H1 (cell line): ENCODE results near the gene TYSND1. TPM values are rescaled to one million over a fixed set of nuclear protein-coding genes. Genes with fewer than 3 reads are reported as not detected.

Source experiments
- CTCF ChIA-PET: fragments of 300-600 bp; sonication (Branson Sonifier 250); formaldehyde crosslinking; loops from one replicate; lab custom pipeline; 2021; ENCODE audit not compliant: partially characterized antibody; lab: Charles Lee
- POLR2A ChIA-PET: fragments of 300-600 bp; sonication (Branson Sonifier 250); formaldehyde crosslinking; loops from one replicate; lab custom pipeline; 2021; ENCODE audit warnings: inconsistent platforms; ENCODE audit not compliant: partially characterized antibody; lab: Charles Lee
- DNase-seq, 2 experiments: peaks; one replicate each; pipeline versions ENCODE4 v3.0.0 to v3.0.0-alpha.2; 2010 to 2022; ENCODE audit warnings: low spot score in 2 of 2, low read depth in 1 of 2, mixed read lengths in 1 of 2
- FAIRE-seq: peaks from 2 replicates; lab custom pipeline; 2011; peaks lifted over from hg19 to GRCh38; lab: Jason Lieb, UNC
- H2AFZ ChIP-seq: 2 replicates; pipeline ENCODE4 v1.8.1; 2012; ENCODE audit warnings: low read length, inconsistent platforms
- H2AK5ac ChIP-seq: 2 replicates; pipeline ENCODE4 v1.6.1; 2013; ENCODE audit warnings: low read depth, low read length
- H2BK120ac ChIP-seq: replicated peaks from 2 replicates; pipeline ENCODE3; 2013; ENCODE audit warnings: low read depth, low read length, inconsistent platforms
- H2BK12ac ChIP-seq: 2 replicates; pipeline ENCODE4 v1.6.1; 2013; ENCODE audit warnings: low read depth, low read length
- H2BK15ac ChIP-seq: 2 replicates; pipeline ENCODE4 v1.6.1; 2013; ENCODE audit warnings: low read length
- H2BK20ac ChIP-seq: 2 replicates; pipeline ENCODE4 v1.6.1; 2013; ENCODE audit warnings: low read length
- H2BK5ac ChIP-seq: 2 replicates; pipeline ENCODE4 v1.6.1; 2013; ENCODE audit warnings: low read depth, low read length
- H3K14ac ChIP-seq: 2 replicates; pipeline ENCODE4 v1.6.1; 2013; ENCODE audit warnings: inconsistent platforms; ENCODE audit not compliant: insufficient read length
- H3K18ac ChIP-seq: 2 replicates; pipeline ENCODE4 v1.6.1; 2013; ENCODE audit warnings: low read length; ENCODE audit errors: extremely low read depth
- H3K23ac ChIP-seq: 2 replicates; pipeline ENCODE4 v1.6.1; 2013; ENCODE audit warnings: inconsistent platforms; ENCODE audit not compliant: insufficient read length
- H3K23me2 ChIP-seq: 2 replicates; pipeline ENCODE4 v1.6.1; 2013; ENCODE audit warnings: low read depth, low read length
- H3K27ac ChIP-seq: 2 replicates; pipeline ENCODE4 v1.6.1; 2011; ENCODE audit warnings: low read depth, low read length, inconsistent platforms
- H3K27me3 ChIP-seq, 4 experiments: replicated peaks in 1 of 4; 1 replicate in 1 of 4; 2 replicates in 3 of 4; pipeline versions ENCODE4 v1.6.1 to v1.8.1; 2011 to 2013; ENCODE audit warnings: low read length in 3 of 4, mild to moderate bottlenecking in 3 of 4, inconsistent platforms in 2 of 4, mixed read lengths in 2 of 4, moderate library complexity in 1 of 4; ENCODE audit not compliant: control insufficient read depth in 3 of 4, insufficient read depth in 3 of 4; ENCODE audit errors: extremely low read depth in 1 of 4
- H3K36me3 ChIP-seq, 4 experiments: 2 replicates each; pipeline versions ENCODE4 v1.6.1 to v1.8.1; 2011 to 2013; ENCODE audit warnings: mild to moderate bottlenecking in 4 of 4, low read length in 3 of 4, moderate library complexity in 2 of 4, control low read depth in 1 of 4, inconsistent platforms in 1 of 4; ENCODE audit not compliant: insufficient read depth in 4 of 4, control insufficient read depth in 2 of 4
- H3K4ac ChIP-seq: replicated peaks from 2 replicates; pipeline ENCODE3; 2013; ENCODE audit warnings: low read length, low read depth, mixed read lengths, inconsistent platforms; ENCODE audit not compliant: insufficient read length
- H3K4me1 ChIP-seq, 4 experiments: replicated peaks in 1 of 4; 1 replicate in 1 of 4; 2 replicates in 3 of 4; pipeline versions ENCODE4 v1.6.1 to v1.8.1; 2011 to 2013; ENCODE audit warnings: low read length in 3 of 4, inconsistent platforms in 2 of 4, mixed read lengths in 1 of 4; ENCODE audit not compliant: insufficient read depth in 4 of 4, control insufficient read depth in 3 of 4
- H3K4me2 ChIP-seq, 2 experiments: 2 replicates each; pipeline versions ENCODE4 v1.6.1 to v1.8.1; 2011 to 2013; ENCODE audit warnings: low read depth in 2 of 2, low read length in 2 of 2, control low read depth in 1 of 2, inconsistent platforms in 1 of 2, mild to moderate bottlenecking in 1 of 2; ENCODE audit not compliant: insufficient read depth in 1 of 2
- H3K4me3 ChIP-seq, 4 experiments: fragments of 200-600, 300-600 bp in 1 of 4; sonication (generic), shearing (Covaris generic), sonication (Bioruptor Twin) in 1 of 4; 2 replicates each; pipeline versions ENCODE4 v1.5.1 to v1.8.1; 2011 to 2016; ENCODE audit warnings: low read length in 4 of 4, low read depth in 3 of 4, control low read depth in 2 of 4, inconsistent platforms in 2 of 4, mild to moderate bottlenecking in 2 of 4, mixed read lengths in 1 of 4, moderate library complexity in 1 of 4; ENCODE audit not compliant: insufficient read depth in 2 of 4; ENCODE audit errors: extremely low read depth in 1 of 4
- H3K56ac ChIP-seq: replicated peaks from 2 replicates; pipeline ENCODE3; 2013; ENCODE audit warnings: low read depth, mild to moderate bottlenecking, mixed read lengths, low read length, inconsistent platforms; ENCODE audit not compliant: insufficient read length
- H3K79me1 ChIP-seq: 2 replicates; pipeline ENCODE4 v1.6.1; 2013; ENCODE audit warnings: low read depth, low read length, control low read depth
- H3K79me2 ChIP-seq, 2 experiments: 2 replicates each; pipeline versions ENCODE4 v1.6.1 to v1.8.1; 2012 to 2013; ENCODE audit warnings: low read length in 2 of 2, mild to moderate bottlenecking in 2 of 2, inconsistent platforms in 1 of 2; ENCODE audit not compliant: insufficient read depth in 2 of 2, control insufficient read depth in 1 of 2
- H3K9ac ChIP-seq, 4 experiments: replicated peaks in 1 of 4; 1 replicate in 1 of 4; 2 replicates in 3 of 4; pipeline versions ENCODE4 v1.6.1 to v1.8.1; 2011 to 2013; ENCODE audit warnings: low read depth in 3 of 4, low read length in 3 of 4, control low read depth in 2 of 4, mild to moderate bottlenecking in 2 of 4, moderate library complexity in 2 of 4, inconsistent platforms in 1 of 4; ENCODE audit errors: extremely low read depth in 1 of 4
- H3K9me3 ChIP-seq, 2 experiments: 2 replicates each; pipeline versions ENCODE4 v1.6.1 to v1.8.1; 2012 to 2013; ENCODE audit warnings: mild to moderate bottlenecking in 2 of 2, moderate library complexity in 2 of 2, control low read depth in 1 of 2, inconsistent platforms in 1 of 2, low read depth in 1 of 2, low read length in 1 of 2, mixed read lengths in 1 of 2; ENCODE audit not compliant: insufficient read depth in 2 of 2
- H4K20me1 ChIP-seq, 2 experiments: replicated peaks in 1 of 2; 2 replicates each; pipeline versions ENCODE3 to v1.8.1; 2011 to 2013; ENCODE audit warnings: inconsistent platforms in 2 of 2, low read length in 2 of 2, mild to moderate bottlenecking in 1 of 2; ENCODE audit not compliant: insufficient read depth in 2 of 2, control insufficient read depth in 1 of 2
- H4K5ac ChIP-seq: 2 replicates; pipeline ENCODE4 v1.6.1; 2013; ENCODE audit warnings: low read length, low read depth, mixed read lengths, inconsistent platforms; ENCODE audit not compliant: insufficient read length
- H4K8ac ChIP-seq: 2 replicates; pipeline ENCODE4 v1.8.0; 2013; ENCODE audit warnings: mild to moderate bottlenecking, moderate library complexity, low read length, inconsistent platforms; ENCODE audit not compliant: insufficient read depth; ENCODE audit errors: extremely low read depth
- H4K91ac ChIP-seq: replicated peaks from 2 replicates; pipeline ENCODE3; 2013; ENCODE audit warnings: low read length, mixed read lengths, inconsistent platforms; ENCODE audit not compliant: insufficient read length
- BCL11A ChIP-seq, 2 experiments: IDR thresholded peaks; one replicate each; pipeline ENCODE4 v1.6.1; 2011; ENCODE audit warnings: low read depth in 2 of 2, low read length in 2 of 2, mild to moderate bottlenecking in 2 of 2
- PHF8 ChIP-seq: fragments of 200-600 bp; sonication (generic); conservative IDR thresholded peaks from 2 replicates; pipeline ENCODE4 v1.7.1; 2012; ENCODE audit warnings: low read depth, mild to moderate bottlenecking, inconsistent platforms, low read length, moderate library complexity
- WGBS, 2 experiments: shearing (Covaris generic) in 1 of 2; methylation state at CpG; one replicate each; pipeline versions ENCODE4 v1.1.6 to v1.1.7; 2013 to 2015; ENCODE audit warnings: low lambda C conversion rate in 2 of 2, mixed read lengths in 2 of 2, inconsistent platforms in 1 of 2, low coverage in 1 of 2, missing lambda C conversion rate in 1 of 2; ENCODE audit not compliant: insufficient replicate concordance in 2 of 2, insufficient coverage in 1 of 2, insufficient read length in 1 of 2; ENCODE audit errors: extremely low coverage in 1 of 2, missing lambda C conversion rate in 1 of 2; 5-methylcytosine and 5-hydroxymethylcytosine counted together
- polyA plus RNA-seq, 7 experiments: library from polyadenylated mRNA; depleted of rRNA in 3 of 7; stranded (reverse) in 5 of 7; unstranded in 2 of 7; fragments of >200 nt in 5 of 7; fragments of 200-250 nt in 2 of 7; gene quantifications; 1 replicate in 5 of 7; 2 replicates in 1 of 7; 4 replicates in 1 of 7; pipeline versions ENCODE4 v1.2.1 to v1.2.3, GENCODE V29; 2011 to 2013; ENCODE audit warnings: missing spikeins in 2 of 7, mixed read lengths in 2 of 7
- total RNA-seq: library from RNA; stranded (reverse); fragmentation: NEBNext Ultra II Directional; extraction: Animal tissue kit (Norgen Biotek cat#: 25700); gene quantifications from 2 replicates; pipeline ENCODE4 v1.2.1, GENCODE V29; 2021

Gene TYSND1
- total and polyA plus RNA-seq, 2 of the 8 experiments (the other 6 are each of a cell fraction or from before 2014, with no cell fraction given): 11.9 to 15.0 TPM

- Histone ChIP-seq H3K9me3 (peaks cover 0 to 6% of the 10 kb centered on the region in 2 experiments; a peak in 1 of 4 replicates), H2AK5ac (no peak overlapping the region), H3K79me2 (no peaks in the 10 kb centered on the region), H2BK5ac (no peak overlapping the region), H2BK12ac (no peak overlapping the region), H3K27me3 (peaks cover 0 to 3% (median 0%) of the 10 kb centered on the region in 4 experiments; a peak in 1 of 7 replicates), H4K5ac (no peak overlapping the region), H3K23me2 (no peaks in the 10 kb centered on the region), H3K4ac (no peak overlapping the region), H3K23ac (no peak overlapping the region), H4K20me1 (no peaks in the 10 kb centered on the region), H3K79me1 (no peaks in the 10 kb centered on the region), H3K14ac (no peak overlapping the region), H3K36me3 (no peaks in the 10 kb centered on the region), H3K4me2 (no peak overlapping the region), H3K4me1 (no peaks in the 10 kb centered on the region), H4K91ac (no peak overlapping the region), H2AFZ (no peak overlapping the region), H3K4me3 (no peak overlapping the region), H3K9ac (no peak overlapping the region), H3K18ac (no peak overlapping the region), H3K27ac (no peak overlapping the region), H2BK15ac (no peak overlapping the region), H3K56ac (no peak overlapping the region), H2BK120ac (no peak overlapping the region), H4K8ac (no peak overlapping the region), H2BK20ac (no peak overlapping the region)
- ChIA-PET POLR2A (no interaction called here), CTCF (interaction anchor here (1.2 to 1.4 kb wide), 3 partner anchors 13 to 60 kb away, joined by 3 to 5 read pairs (median 4); no protein-coding TSS in a partner anchor)
- 89% methylated on average over 3 of the region's 3 CpGs; no CpG with 5 or more reads in 1 of the 2 experiments for WGBS, 2 experiments
- DNase-seq (no peak), FAIRE-seq (no peak)
- TF ChIP-seq PHF8: no peak
- TF ChIP-seq BCL11A (IDR thresholded peaks at IDR 0.05; ENCODE audit: low read depth in 2 of 2, low read length in 2 of 2): no peak
Observed at GRCh38 chr10:70175516-70175915, 29.0 kb upstream of the TYSND1 start.
